Keratinocyte (primary cell): ENCODE measurements around the gene PLA2G4F.

Source experiments
- CTCF ChIP-seq, 3 experiments: IDR thresholded peaks in 1 of 3; conservative IDR thresholded peaks in 1 of 3; optimal IDR thresholded peaks in 1 of 3; 2 replicates in 2 of 3; 3 replicates in 1 of 3; pipeline versions ENCODE3 to v1.5.1; 2011; ENCODE audit warnings: low read length in 3 of 3, mild to moderate bottlenecking in 3 of 3, moderate library complexity in 2 of 3, control low read depth in 1 of 3, inconsistent platforms in 1 of 3; ENCODE audit not compliant: insufficient read depth in 2 of 3; ENCODE audit errors: extremely low read depth in 1 of 3
- EZH2 ChIP-seq: IDR thresholded peaks from one replicate; pipeline ENCODE4 v1.6.1; 2012; ENCODE audit warnings: inconsistent platforms, mild to moderate bottlenecking, low read length, moderate library complexity

DNA sequence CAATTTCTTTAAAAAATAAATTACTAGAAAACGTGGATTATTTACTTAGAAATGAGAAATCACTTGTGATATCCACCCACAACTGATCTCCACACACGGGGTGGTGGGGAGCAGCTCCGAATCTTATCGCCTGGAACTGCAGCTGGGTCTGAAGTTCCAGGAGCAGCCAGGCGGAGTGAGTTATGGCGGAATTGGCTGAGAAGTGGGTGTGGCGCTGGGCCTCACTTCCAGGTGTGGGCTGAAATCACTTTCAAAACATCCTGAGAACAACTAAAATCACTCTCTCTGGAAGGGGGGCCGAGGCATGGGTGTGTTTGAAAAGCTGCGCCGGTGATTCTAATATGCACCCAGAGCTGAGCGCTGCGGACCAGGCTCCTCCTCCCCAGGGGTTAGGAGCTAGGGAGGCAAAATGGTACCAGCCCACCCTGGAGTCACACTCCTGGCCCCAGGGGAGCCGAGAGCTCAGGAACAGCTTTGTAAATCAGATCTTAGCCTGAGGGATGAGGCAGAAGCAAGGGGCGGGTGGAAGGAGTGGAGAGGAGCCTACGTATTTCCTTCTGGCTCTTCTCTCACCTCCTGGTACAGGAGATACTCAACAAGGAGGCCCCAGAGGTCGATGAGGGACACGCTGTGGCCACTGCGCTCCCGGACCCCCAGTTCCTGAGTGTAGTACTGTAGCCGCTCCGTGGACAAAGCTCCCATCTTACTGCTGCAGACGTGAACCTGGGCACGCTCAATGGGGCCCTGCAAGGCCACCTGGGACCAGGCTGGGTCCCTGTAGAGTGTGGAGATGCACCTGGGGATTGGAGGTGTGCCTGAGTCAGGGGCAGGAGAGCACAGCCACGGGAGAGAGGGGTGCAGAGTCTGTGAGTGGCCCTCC is 9.6 kb downstream of the PLA2G4F start:
- no peak for TF ChIP-seq EZH2
- no peak for TF ChIP-seq CTCF (optimal IDR thresholded peaks at IDR 0.05 in 1 of 3, IDR thresholded peaks at IDR 0.05 in 1 of 3, conservative IDR thresholded peaks at IDR 0.05 in 1 of 3; ENCODE audit: extremely low read depth in 1 of 3, insufficient read depth in 2 of 3, low read length in 3 of 3)
